ENCODE results near the gene GLDN. TPM values are rescaled to one million over a fixed set of nuclear protein-coding genes. Genes with fewer than 3 reads are reported as not detected.

GLDN gene
- total RNA-seq, 1 donor from 2014 or later: not detected

DNA sequence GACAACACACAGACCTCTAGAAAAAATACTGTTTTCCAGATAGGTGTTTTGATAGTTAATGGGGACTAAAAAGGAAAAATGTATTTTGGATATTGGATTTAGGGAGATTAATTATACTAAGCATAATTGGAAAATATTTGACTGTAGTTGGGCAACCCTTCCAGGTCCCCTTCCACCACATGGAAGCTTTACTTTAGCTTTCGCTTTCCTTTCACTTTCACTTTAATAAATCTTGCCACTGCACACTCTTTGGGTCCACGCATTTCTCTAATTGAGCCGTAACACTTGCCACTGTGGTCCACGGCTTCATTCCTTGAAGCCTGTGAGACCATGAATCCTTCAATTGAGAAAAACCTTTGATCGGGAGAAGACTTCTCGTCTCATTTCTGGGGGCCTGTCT is 15.5 kb downstream of the GLDN start:
- DNase-seq (ENCODE audit: low read depth): no peak

DNA sequence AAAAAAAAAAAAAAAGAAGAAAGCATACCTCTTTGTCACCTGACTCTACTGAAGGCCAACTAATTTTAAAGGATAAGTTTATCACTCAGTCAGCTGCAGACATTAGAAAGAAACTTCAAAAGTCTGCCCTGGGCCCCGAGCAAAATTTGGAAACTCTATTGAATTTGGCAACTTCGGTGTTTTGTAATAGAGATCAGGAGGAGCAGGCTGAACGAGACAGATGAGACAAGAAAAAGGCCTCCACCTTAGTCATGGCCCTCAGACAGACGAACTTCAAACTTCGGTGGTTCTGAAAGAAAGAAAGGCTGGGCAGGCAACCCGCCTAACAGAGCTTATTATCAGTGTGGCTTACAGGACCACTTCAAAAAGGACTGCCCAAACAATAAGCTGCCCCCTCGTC is 18.5 kb downstream of the GLDN start:
- DNase-seq (ENCODE audit: low read depth): no peak

DNA sequence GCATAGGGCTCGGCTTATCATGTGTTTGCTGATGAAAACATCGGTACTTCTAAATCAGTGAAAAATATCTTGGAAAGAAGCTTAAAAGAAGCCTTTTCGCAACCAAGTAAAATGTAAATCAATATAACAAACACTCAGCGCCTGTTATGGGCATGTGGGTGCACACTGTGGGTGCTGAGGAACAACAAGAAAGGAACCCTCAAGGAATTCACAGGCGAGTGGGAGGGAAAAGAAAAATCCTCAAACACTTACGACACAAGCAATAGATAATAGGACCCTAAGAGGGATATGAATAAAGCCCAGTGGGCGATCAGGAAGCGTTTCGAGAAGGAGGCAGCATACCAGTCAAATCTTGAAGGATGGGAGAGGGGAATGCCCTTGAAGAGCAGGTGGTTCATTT is 21.9 kb downstream of the GLDN start:
- DNase-seq (ENCODE audit: low read depth): no peak

DNA sequence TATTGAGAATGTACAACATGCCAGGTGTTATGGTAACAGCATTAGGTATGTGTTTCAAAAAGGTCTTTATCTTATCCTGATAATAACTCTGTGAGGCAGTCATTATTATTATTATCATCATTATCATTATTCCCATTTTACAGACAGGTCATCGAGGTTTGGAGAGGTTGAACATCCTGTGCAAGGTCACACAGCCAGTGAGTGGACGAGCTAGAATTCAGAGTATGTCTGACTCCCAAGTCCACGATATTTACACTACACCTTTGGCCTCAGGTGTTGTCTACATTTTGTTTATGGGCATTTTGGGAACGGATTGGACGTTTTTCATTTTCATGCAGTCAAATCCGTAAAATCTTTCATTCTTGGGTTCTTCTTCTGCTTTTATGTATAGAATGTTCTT is 24.0 kb downstream of the GLDN start:
- no peak for DNase-seq (ENCODE audit: low read depth)

DNA sequence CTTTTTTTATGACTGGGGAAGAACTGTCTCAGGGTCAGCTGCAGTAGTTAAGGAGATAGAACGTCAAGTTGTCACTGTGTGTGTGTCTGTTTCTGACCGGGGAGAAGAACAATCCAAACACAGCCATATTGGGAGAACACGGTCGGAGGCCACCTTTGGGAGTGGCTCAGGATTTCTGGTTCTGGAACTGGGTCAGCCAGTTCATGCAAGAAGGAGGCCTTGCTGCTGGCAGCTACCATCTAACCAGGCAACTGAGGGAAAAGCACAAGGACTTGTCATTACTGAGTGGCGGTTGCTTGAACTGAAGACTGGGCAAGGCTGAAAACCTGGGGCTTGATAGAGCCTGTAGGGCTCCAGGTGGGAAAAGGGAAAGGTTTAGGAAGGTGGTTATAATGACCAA is 24.6 kb downstream of the GLDN start:
- no peak for DNase-seq (ENCODE audit: low read depth)

DNA sequence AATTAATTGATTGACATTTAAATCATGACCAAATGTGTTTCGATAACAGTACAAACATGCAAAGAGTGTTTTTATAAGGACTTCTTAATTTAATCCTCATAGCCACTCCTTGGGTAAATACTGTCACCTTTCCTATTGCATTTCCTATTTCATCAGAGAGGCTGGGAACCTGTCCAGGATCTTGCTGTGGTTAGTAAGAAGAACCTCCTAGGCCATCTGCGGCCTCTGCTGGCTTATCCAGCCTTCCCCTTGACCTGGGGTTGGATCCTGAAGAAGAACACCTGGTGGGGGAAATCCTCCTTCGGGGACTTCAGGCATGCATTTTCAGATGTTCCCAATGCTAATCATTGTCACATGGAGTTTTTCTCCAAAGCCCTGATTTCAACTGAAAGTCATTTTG is 25.5 kb downstream of the GLDN start:
- peak; percentile 25 for DNase-seq (ENCODE audit: low read depth)

DNA sequence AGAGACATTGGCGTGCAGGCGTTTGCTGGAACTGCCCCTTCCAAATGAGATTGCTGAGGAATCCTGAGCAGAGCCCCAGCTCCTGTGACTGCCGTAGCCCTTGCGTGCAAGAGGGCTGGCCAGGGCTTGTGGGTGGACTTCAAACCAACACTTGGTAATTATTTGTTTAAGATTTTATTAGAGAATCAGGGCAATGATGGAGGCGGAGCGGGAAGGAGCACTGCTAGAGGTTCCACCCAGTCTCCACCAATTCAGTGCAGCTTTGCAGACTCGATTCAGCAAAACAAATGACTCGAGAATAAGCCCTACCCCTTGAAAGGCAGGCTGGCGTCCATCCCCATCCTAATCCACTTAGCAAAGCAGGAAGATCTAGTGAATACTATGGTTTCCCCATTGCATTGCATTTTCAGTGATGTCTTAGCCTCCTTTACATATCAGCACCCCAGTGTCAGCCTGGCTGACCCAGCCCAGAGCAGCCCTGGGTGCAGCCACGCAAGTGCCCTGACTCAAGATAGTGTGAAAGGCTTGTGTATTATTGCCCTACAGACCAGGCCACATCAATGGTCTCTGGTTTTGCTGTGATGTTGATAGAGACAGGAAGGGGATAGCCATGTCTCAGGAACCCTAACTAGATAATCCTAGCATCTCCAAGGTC is 26.0 kb downstream of the GLDN start:
- no peak for DNase-seq (ENCODE audit: low read depth)

DNA sequence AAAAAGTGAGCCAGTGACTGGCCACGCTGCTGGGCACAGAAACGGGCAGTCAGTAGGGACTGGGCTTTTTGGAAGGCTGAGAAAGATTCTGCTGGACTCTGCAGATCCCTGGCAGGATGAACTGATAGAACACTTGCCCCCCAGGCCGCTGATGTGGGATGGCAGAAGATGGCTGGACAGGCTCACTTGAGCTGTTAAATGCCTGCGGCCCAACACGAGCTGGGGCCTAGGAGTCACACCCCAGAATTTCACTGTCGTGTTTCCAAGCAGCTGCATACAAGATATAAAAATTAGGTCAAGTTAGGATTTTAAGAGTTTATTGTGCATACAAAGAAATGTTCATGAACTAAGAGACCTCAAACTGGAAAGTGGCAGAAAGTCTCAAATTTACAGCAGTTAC is 26.9 kb downstream of the GLDN start:
- DNase-seq (ENCODE audit: low read depth): no peak

DNA sequence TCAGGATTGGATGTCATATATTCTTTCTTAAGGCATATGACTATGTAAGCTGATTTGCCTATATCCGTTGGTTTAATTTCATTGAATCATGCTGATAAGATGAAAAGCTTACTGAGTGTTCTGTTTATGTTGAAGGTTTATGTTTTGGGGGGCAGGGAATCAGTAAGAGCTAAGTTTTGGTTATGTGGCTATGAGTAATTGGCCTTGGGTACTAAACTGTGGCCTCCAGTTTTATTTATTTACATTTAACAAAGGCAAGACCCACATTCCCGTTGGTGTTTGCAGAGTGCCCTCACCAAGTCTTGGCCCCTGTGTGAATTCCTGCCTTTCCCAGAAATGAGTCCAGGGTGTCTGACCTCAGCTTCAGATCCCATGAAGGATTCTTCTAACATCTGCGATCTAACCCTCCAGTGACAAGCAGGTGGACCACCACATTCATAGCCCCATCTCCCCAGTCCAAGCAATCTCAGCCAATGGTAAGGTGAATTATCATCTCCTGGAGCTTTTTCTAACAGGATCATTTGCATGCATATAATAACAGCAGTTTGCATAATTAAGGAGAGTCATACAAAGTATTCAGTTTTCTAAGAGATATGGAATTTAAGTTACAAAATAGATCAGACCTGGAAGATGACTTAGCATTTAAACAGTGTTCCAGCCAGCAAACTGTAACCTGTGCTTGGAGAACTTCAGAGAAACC is 27.4 kb downstream of the GLDN start:
- DNase-seq (ENCODE audit: low read depth): peak; percentile 7

DNA sequence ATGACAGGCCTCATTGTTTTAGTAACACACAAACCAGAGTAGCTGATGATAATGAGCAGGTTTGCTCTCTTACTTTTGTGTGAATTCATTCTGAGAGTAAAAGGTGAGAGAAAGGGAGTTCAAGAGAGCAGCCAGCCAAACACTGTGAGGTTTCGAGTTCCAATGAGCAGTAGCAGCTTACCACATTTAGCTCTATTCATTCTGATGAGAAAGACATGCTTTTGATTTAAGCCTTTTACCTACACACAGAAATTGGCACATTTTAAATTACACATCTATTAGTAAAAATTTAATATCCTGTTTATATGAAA is 28.0 kb downstream of the GLDN start:
- no peak for DNase-seq (ENCODE audit: low read depth)

DNA sequence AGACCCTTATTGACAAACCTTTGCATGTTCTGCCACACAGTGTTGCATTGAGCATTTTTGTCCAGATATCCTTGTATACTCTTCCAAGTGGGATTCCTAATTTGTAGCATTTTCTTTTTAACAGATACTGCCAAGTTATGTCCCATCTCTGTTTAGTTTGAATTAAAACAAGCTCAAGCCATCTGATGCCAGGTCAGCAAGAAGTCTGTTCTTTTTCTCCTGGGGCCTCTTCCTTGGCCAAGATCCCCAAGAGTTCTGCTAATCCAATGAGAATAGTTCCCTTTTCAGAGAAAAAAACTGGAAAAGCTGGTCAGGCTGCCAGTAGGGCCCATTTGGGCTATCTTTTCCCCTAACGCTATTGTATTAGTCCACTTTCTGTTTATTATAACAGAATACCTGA is 29.8 kb downstream of the GLDN start:
- DNase-seq (ENCODE audit: low read depth): no peak

DNA sequence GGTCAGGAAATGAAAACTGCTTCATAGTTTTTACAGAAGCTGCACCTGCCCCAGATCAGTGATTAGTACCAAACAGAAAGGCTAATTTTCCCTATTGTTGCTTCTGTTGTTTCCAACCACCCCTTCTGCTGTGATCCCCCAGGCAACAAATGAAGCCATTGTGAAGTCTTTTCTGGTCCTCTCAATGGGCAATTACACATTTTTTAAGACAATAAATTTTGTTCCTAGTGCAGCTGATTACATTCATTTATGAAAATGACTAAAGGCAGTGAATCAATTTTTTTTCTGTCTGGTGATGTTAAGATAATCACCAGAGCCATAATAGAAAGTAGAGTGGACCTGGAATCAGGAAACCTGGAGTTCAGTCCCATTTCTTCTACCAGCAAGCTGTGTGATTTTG is 32.7 kb downstream of the GLDN start:
- DNase-seq (ENCODE audit: low read depth): no peak

DNA sequence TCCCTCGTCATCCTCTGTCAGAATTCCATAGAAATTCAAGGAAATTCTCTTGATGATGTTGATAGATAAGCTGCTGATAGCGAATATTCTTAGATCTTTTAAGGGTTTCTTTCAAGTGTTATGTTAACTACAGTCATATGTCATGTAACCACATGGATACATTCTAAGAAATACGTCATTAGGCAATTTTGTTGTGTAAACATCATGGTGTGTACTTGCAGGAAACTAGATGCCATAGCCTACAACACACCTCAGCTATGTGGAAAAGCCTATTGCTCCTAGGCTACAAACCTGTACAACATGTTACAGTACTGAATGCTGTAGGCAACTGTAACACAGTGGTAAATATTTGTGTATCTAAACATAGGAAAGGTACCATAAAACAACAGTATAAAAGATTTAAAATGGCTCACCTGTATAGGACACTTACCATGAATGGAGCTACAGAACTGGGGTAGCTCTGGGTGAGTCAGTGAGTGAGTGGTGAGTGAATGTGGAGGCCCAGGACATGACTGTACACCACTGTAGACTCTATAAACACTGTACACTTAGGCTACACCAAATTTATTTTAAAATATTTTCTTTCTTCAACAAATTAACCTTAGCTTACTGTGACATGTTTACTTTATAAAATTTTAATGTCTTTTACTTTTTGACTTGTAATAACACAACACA is 34.6 kb downstream of the GLDN start:
- DNase-seq (ENCODE audit: low read depth): peak; percentile 7

DNA sequence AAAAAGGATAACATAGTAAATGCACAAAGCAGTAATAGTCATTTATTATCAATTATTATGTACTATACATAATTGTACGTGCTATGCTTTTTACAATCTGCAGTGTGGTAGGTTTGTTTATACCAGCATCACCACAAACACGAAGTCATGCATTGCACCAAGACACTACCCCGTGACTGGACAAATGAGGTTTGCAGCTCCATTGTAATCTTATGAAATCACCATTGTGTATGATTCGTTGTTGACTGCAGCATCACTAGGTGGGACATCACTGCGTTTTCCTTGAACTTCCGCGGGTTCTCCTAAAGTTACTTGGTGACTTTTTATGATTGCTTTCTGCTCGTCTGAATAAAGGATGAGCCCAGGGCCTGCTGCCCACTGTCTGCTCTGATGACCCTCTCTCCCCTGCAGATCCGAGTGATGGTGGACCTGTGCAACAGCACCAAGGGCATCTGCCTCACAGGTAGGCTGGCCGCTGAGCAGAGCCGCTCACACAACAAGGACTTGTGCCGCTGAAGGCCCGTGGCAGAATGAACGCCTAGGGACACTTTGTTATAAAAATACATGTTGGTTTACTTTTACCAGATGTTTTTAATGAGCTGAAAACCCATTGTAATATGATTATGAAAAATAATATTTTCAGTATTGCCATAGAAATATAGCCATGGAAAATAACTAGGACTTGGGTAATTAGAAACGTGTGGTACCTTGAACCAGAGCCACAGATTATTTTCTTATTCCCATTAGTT is 35.8 kb downstream of the GLDN start:
- DNase-seq (ENCODE audit: low read depth): no peak

DNA sequence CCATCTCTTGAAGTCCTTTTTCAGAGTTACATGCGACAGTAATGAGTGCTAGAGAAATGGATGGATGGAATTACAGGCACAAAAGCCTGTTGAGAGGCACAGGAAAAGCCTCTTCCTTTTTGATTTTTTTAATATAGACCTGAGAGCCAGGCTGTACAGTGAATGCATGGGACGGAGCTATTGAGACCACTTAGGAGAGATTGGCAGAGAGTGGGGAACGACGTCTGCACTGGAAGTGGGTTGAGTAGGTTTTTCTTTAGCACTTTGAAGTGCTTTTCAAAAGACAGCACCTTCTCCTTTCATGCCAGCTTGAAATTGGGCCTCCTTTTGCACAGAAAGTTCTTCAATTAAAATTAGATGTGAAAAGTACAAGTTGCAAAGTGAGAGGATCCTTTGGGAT is 37.0 kb downstream of the GLDN start:
- DNase-seq (ENCODE audit: low read depth): no peak

DNA sequence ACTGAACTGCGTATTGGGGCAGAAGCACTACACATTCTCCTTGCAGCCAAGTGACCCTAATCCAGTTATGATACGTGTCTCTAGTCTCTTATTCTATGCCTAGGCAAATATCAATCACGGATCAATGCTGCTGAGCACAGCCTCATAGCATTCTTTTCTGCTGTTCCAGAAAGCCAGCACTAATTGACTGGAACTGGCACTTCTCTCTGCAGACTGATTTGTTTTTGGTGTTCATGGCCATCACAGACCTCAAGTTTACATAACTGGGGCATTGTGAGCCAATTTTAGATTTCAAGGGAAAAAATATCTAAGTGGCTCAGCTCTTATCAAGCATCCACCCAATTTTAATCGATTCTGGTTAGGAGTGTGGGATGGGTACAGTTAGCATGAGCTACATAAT is 37.9 kb downstream of the GLDN start:
- DNase-seq (ENCODE audit: low read depth): no peak

DNA sequence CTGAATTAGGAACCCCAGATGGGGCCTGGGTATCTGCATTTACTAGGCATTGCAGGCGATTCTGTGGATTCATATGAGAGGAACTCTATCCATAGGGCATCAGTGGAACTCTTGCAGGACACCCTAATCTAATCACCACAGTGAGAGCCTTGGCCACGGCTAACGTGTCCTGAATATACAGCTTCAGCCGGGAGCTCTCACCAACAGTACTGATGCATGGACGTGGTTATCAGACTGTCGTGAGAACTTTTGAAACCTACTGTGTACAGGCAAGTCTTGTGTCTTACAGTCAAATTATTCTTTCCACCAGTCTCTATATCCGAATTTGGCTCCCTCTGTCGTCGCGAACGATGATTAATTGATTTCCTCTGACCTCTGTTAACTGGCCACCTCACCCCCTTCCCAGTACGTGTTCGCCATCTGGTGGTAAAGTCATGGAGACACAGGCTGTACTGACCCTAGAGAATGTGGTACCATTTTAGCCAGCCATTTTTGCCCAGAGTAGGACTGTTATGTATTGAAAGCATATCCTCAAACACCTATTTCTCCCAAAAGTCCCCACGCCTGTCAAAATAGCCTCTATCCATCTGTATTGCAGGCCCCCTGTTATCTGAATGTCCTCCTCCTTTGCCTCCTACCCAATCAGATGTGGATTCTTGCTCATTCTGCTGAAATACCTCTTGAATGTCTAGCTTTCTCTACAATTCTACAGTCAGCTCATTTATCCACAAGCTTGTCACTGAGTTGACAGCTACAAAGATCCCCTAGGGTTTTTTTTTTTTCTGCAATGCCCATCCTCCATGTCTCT is 39.7 kb downstream of the GLDN start:
- DNase-seq (ENCODE audit: low read depth): peak; percentile 40

DNA sequence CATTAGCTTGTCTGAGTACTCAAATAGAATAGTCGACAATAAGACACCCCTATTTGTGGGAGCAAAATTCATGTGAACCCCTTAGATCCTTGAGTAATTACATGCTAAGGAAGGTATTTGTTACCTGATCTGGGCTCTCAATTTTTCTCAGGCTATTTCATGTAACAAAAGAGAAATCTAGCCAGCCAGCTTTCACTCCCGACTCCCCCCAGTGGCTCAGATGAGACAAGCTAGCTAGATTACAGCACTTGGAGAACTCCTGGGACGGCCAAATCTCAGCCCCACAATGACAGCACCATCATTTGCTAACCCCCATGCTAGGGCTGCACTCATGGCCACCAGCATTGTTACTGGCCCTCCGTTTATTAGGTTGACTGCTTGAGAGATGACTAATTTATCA is 41.3 kb downstream of the GLDN start:
- DNase-seq (ENCODE audit: low read depth): peak; percentile 22

DNA sequence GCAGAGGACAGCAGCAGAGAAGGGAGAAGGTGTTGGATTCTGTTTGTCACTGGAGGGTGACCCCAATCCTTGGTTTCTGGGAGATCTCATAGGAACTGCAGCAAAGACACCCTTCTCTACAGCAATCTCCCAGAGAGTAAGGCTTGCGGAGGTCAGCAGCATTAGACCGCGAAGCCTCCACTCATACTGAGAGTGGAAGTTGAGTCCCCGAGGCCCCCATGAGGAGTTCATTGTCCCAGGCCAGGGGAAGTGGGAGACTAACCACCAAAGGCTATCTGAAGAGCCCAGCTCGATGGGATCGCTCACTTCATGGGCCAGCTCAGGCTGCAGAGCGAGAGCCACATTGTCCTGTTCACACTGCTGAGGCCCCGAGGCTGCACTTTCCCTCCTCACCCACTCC is 44.6 kb downstream of the GLDN start:
- DNase-seq (ENCODE audit: low read depth): no peak

DNA sequence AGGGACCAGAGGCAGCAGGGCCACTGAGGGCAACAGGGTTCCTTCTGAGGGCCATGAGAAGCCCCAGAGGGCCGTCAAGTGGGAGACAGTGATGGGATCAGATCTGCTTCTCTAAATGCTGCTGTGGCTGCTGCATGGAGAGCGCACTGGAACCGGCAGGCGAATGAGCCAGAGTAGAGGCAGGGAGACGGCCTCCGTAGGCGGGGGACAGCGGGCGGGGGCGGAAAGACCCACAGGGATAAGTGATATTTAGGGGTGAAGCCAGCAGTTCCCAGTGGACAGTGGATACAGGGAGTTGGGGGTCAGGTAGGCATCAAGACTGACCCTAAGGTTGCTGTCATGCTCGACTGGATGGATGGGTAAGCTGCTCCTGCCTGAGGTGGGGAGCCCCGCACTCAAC is 45.0 kb downstream of the GLDN start:
- DNase-seq (ENCODE audit: low read depth): no peak

DNA sequence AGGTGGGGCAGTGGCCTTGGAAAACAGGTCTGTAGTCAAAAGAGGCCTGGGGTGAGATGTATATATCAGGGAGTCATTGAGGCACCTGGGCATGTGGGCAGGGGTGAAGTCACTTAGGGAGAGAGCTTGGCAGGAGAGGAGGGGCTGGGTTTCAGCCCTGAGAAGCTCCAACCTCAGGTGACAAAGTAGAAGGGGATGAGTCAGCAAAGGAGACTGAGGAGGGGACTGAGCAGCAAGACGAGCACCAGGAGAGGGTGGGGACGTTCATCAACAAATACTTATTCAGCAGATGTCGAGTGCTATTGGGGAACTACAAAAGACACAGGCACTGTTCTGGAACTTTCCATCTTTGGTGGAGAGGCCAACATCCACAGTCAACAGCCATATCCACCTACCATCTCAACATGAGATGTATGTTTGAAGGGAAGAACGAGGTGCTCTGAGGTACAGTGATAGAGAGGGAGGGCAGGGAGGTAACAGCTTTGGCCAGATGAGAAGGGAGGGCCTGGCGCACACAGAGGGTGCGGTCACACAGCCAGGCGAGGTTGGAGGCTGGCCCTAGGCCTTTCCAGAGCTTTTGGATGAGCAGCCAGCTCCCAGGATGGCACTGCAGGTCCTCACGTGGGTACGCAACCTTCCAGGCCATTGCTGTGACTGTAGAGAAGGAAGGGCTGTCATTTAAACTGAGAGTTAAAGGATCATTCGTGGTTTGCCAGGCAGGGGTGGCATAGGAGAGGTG is 45.7 kb downstream of the GLDN start:
- no peak for DNase-seq (ENCODE audit: low read depth)
